NCI-H748 (cell line): ENCODE results near the gene NEUROG2.
"Not testable (repeated sequence)": the region's sequence is repeated elsewhere in the genome, so short reads cannot be mapped to it uniquely, and the experiment has no call there.

ENCODE experiments used
- DNase-seq: peaks from one replicate; lab custom pipeline; 2025; ENCODE audit not compliant: unreplicated experiment; lab: John Stamatoyannopoulos, UW

The NEUROG2 gene

DNA sequence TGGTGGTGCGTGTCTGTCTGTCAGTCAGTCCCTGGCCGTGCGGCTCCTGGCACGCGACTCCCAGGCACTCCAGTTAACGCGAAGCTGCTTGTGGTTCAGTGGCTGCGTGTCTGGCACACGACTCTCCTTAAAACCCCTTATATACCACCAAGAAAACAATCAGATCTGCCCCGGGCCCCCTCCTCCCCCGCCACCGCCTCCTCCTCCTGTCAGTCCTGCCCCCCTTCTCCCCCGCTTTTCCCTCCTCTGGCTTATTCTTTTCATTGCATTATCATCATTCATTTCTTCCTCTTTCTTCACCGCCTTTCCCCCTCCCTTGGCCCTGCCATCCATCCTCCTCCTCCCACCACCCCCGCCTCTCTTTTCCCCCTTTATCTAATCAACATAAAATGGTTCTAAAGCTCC lies at the start of gene NEUROG2:
TSS of gene NEUROG2 (minus strand) at position 115 of the 405 bp plus-strand sequence. CDS start 705 bp downstream, outside the sequence.
- no peak for DNase-seq

- DNase-seq = no peak
Observed at GRCh38 chr4:112564706-112565270, 48.8 kb upstream of the NEUROG2 start.

- no peak for DNase-seq
Observed at GRCh38 chr4:112563431-112564200, 47.6 kb upstream of the NEUROG2 start.

DNA sequence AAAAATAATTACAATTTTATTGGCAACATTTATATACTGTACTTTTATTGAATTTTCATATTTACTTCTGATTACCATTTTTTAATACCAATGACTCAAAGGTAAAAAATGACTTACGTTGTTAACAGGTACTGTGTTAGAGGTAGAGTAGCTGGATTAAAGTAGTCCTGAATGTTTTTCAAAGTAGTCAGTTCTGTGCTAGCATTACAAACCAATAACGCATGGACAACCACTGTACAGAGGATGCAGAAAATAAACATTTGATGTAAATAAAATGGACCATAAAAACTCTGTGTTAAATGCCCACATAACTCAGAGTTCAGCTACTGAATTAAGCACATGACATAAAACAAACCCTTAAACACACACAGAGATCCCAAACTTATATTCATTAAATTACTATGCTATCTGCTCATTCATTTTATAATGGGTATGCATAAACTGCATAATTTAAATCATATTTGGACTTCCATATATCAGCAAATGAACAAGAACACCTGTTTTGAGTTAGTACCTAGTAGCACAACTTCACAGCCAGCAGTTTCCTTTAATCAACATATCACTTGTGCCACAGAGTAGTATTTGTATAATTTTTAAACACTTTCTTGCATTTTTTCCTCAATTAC lies 46.4 kb upstream of the NEUROG2 start:
- DNase-seq = no peak

GRCh38 chr4:112560084-112560483 lies 44.1 kb upstream of the NEUROG2 start:
- DNase-seq = no peak

GRCh38 chr4:112559053-112559452 lies 43.1 kb upstream of the NEUROG2 start:
- DNase-seq = no peak

DNA sequence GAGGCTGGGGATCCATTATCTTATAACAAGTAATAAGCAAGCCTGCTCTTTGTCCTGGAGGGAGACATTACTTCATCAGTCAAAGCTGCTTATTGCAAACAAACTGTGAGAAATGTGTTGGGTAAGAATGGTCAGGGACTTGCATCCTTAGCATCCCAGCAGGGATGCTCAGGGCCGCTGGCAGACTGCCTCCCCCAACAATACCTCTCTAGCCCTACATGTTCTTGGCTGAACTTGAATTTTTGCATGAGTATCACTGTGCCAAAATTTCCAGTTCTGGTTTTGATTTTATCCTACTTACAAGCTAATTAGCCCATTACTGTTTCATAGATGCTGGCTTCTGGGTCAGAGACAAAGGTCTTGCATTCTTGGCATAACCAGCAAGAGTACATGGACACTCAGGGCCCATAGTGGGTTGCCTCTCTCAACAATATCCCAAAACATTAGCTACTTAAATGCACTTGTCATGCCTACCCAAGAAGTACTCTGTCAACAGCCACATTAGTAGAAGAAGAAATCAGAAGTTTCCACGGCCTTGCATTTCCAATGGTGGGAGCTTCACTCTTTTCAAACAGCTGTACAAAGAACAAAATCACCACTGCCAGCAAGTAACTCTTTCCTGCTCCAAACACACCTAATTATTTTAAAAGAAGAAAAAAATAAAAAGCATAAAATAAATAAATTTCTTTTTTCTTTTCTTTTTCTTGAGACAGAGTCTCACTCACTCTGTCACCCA lies 41.9 kb upstream of the NEUROG2 start:
- DNase-seq = no peak

GRCh38 chr4:112554271-112554670 lies 38.3 kb upstream of the NEUROG2 start:
- DNase-seq = not testable (repeated sequence)

DNA sequence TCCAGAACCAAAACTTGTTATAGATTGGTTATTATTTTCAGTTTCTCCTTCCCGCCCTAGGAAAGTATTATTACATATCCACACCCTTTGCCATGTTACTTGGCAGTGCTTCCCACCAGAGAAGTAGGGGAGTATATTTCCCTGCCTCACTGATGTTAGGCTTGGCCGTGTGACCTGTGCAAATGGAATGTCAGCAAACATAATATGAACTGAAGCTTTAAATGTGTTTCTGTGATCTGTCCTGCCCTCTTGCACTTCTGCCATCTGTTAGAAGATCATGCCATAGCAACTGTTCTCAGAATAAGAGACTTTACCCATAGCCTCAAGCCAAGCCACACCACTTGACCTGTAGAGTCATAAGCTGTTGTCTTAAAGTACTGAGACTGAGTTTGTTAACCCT lies 36.7 kb upstream of the NEUROG2 start:
- no peak for DNase-seq

GRCh38 chr4:112550728-112551127 lies 34.7 kb upstream of the NEUROG2 start:
- DNase-seq = no peak

- DNase-seq = no peak
Observed at GRCh38 chr4:112546476-112546875, 30.5 kb upstream of the NEUROG2 start.

DNA sequence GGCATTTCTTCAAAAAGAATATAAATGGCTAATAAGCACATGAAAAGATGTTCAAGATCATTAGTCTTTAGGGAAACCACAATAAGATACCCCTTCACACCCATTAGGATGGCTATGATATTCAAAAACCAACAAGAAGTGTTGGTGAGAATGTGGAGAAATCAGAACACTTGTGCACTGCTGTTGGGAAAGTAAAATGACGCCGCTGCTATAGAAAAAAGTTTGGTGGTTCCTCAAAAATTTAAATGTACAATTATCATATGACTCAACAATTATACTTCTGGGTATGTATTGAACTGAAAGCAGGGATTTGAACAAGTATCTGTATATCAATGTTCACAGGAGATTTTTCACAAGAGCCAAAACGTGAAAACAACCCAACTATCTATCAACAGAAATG lies 29.4 kb upstream of the NEUROG2 start:
- DNase-seq = no peak

GRCh38 chr4:112540695-112541094 lies 24.7 kb upstream of the NEUROG2 start:
- no peak for DNase-seq

- DNase-seq = no peak
Observed at GRCh38 chr4:112536123-112536522, 20.1 kb upstream of the NEUROG2 start.

DNA sequence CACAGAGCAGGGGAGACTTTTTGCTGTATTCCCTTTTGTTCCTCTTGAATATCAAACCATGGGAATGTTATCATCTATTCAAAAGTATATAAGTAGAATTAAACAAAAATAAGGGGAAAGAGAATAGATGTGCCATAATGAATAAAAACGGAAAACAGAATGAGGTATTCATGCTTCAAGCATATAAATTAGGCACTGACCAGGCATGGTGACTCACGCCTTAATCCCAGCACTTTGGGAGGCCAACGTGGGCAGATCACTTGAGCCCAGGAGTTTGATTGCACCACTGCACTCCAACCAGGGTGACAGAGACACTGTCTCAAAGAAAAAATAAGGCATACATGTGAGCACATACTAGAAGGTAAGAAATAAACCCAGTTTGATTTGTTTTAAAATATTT lies 16.3 kb upstream of the NEUROG2 start:
- no peak for DNase-seq

GRCh38 chr4:112531146-112531545 lies 15.2 kb upstream of the NEUROG2 start:
- no peak for DNase-seq

- DNase-seq = no peak
Observed at GRCh38 chr4:112526061-112526460, 10.1 kb upstream of the NEUROG2 start.

DNA sequence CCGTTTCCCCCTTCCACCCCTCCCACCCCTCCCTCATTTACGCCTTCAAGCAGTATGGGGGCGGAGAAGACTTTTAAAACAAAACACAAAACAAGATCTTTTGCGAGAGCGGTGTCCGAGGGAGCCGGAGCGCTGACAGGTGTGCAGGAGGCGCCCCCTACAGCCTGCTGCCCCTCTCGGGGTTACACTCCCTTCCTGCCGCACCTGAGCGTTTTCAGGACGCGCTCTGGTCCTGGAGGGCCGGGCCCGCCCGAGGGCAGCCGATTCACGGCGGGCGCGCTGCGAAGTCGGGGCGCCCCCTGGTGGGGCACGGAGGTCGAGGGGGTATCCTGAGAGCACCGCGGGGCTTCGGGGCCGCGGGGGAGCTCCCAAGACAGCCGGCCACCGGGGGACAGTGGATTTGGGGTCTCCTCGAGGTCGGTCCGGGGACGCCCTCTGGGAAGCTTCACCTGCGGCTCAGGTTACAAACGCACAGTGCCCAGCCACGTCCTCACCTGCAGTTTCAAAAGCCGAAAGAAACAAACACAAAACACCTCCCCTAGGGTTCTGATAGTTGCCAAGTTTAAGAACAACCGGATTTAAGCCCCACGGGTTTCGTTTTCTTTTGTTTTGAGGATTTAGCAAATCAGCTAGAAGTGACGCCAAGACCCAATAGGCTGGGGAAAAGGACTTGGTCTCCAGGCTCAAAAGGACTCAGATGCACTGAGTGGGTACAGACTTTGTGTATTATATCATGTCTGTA lies 8.0 kb upstream of the NEUROG2 start:
- DNase-seq = peak; percentile 88

- DNase-seq = no peak
Observed at GRCh38 chr4:112523008-112523721, 7.2 kb upstream of the NEUROG2 start.

DNA sequence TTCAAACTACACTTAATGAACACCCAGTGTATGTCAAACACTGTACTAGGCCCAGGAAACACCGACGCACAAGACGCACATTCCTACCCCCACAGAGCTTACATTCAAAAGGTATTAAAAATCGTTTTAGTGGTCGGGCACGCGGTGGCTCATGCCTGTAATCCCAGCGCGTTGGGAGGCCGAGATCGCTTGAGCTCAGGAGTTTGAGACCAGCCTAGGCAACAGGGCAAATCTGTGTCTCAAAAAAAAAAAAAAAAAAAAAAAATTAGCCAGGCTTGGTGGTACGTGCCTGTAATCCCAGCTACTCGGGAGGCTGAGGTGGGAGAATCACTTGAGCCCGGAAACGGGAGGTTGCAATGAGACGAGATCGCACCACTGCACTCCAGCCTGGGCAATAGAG lies 6.5 kb upstream of the NEUROG2 start:
- not testable (repeated sequence) for DNase-seq
